HepG2 (cell line): ENCODE data around the gene GATD1. TPM values are rescaled to one million over a fixed set of nuclear protein-coding genes. Genes with fewer than 3 reads are reported as not detected.

ENCODE experiments used
- GTF3A ChIP-seq: sonication (generic); formaldehyde crosslinking; conservative IDR thresholded peaks from 2 replicates; pipeline ENCODE4 v1.4.0; 2020; ENCODE audit warnings: mild to moderate bottlenecking, missing genetic modification reagents
- SMARCC2 ChIP-seq: fragments of 450-650 bp; IDR thresholded peaks from 2 replicates; pipeline ENCODE4 v1.6.1; 2017; ENCODE audit warnings: antibody characterized with exemption, mild to moderate bottlenecking
- ZFP1 ChIP-seq: IDR thresholded peaks from 2 replicates; pipeline ENCODE4 v1.6.1; 2016
- polyA plus RNA-seq, 8 experiments: library from polyadenylated mRNA; depleted of rRNA in 3 of 8; stranded (reverse) in 7 of 8; unstranded in 1 of 8; fragments of >200 nt; fragmentation: Illumina TruSeq in 4 of 8; extraction: Trizol in 4 of 8; gene quantifications; 2 replicates each; pipeline versions ENCODE4 v1.2.1 to v1.2.3, GENCODE V29; 2011 to 2016; ENCODE audit warnings: low read depth in 4 of 8, missing spikeins in 1 of 8, mixed read lengths in 1 of 8; ENCODE audit not compliant: insufficient read depth in 1 of 8
- total RNA-seq, 5 experiments: library from RNA; depleted of rRNA; stranded (reverse); fragments of >200 nt; fragmentation: Illumina TruSeq; extraction: Trizol; gene quantifications; 2 replicates each; pipeline ENCODE4 v1.2.3, GENCODE V29; 2016; ENCODE audit warnings: low read depth in 1 of 5
- TF ChIP-seq, protein P1 (sequence below): sonication (generic); formaldehyde crosslinking; IDR thresholded peaks from 2 replicates; pipeline ENCODE4 v1.9.0; 2021; ENCODE audit warnings: mild to moderate bottlenecking, missing genetic modification reagents
- TF ChIP-seq, protein P2 (sequence below): sonication (generic); formaldehyde crosslinking; IDR thresholded peaks from 2 replicates; pipeline ENCODE4 v1.4.0; 2020; ENCODE audit warnings: missing genetic modification reagents, low read depth, mild to moderate bottlenecking, borderline replicate concordance
- TF ChIP-seq, protein P3 (sequence below): sonication (generic); formaldehyde crosslinking; IDR thresholded peaks from 2 replicates; pipeline ENCODE4 v1.4.0; 2020; ENCODE audit warnings: missing genetic modification reagents

GATD1 gene
- total and polyA plus RNA-seq, 2 of the 13 experiments (the other 11 are each of a cell fraction or from before 2014, with no cell fraction given) = 31.3 to 60.5 TPM

DNA sequence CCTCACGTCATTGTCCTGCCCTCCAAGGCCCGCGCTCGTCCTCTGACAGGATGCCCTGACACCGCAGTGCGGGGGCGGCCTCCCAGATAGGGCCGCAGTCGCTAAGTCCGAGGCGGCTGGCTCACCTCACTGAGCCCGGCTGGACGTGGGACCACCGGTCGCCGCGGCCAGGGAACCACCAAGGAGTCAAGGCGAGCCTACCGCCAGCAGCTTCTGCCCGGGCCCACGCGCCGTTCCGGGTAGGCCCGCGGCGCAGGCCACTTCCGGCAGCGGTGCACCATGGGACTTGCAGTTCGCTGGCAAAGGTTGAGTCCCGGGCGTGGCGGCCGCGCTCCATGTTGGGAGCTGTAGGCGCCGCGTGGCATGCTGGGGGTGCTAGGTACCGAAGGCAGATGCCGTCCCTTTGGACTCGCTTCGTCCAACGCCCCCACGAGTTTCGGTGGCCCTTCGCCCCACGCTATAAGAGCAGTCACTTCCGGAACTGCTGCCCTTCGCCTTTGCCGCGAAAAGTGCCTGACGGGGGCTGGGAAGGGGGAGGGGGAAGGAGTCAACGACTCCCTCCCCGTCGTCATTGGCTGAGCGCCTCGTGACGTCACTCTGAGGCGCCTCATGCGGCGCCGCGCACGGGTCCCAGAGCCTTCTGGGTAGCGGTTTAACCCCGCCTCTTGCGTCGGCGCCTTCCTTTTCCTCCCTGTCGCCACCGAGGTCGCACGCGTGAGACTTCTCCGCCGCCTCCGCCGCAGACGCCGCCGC is 32.2 kb upstream of the GATD1 start, which contains the start of gene RPLP2 (continued):
- TF ChIP-seq, protein P1, sequence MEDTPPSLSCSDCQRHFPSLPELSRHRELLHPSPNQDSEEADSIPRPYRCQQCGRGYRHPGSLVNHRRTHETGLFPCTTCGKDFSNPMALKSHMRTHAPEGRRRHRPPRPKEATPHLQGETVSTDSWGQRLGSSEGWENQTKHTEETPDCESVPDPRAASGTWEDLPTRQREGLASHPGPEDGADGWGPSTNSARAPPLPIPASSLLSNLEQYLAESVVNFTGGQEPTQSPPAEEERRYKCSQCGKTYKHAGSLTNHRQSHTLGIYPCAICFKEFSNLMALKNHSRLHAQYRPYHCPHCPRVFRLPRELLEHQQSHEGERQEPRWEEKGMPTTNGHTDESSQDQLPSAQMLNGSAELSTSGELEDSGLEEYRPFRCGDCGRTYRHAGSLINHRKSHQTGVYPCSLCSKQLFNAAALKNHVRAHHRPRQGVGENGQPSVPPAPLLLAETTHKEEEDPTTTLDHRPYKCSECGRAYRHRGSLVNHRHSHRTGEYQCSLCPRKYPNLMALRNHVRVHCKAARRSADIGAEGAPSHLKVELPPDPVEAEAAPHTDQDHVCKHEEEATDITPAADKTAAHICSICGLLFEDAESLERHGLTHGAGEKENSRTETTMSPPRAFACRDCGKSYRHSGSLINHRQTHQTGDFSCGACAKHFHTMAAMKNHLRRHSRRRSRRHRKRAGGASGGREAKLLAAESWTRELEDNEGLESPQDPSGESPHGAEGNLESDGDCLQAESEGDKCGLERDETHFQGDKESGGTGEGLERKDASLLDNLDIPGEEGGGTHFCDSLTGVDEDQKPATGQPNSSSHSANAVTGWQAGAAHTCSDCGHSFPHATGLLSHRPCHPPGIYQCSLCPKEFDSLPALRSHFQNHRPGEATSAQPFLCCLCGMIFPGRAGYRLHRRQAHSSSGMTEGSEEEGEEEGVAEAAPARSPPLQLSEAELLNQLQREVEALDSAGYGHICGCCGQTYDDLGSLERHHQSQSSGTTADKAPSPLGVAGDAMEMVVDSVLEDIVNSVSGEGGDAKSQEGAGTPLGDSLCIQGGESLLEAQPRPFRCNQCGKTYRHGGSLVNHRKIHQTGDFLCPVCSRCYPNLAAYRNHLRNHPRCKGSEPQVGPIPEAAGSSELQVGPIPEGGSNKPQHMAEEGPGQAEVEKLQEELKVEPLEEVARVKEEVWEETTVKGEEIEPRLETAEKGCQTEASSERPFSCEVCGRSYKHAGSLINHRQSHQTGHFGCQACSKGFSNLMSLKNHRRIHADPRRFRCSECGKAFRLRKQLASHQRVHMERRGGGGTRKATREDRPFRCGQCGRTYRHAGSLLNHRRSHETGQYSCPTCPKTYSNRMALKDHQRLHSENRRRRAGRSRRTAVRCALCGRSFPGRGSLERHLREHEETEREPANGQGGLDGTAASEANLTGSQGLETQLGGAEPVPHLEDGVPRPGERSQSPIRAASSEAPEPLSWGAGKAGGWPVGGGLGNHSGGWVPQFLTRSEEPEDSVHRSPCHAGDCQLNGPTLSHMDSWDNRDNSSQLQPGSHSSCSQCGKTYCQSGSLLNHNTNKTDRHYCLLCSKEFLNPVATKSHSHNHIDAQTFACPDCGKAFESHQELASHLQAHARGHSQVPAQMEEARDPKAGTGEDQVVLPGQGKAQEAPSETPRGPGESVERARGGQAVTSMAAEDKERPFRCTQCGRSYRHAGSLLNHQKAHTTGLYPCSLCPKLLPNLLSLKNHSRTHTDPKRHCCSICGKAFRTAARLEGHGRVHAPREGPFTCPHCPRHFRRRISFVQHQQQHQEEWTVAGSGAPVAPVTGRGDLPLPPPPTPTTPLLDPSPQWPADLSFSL = no peak
- TF ChIP-seq GTF3A (CRISPR knock-in tag) (peak; percentile 65; the same call in 1 of the 2 replicates), SMARCC2 (no peak; the same call in 1 of the 2 replicates), ZFP1 (CRISPR knock-in tag) (0 out of 2 replicates have a peak, but pooled peaks have one; percentile 28)
- TF ChIP-seq, protein P2, sequence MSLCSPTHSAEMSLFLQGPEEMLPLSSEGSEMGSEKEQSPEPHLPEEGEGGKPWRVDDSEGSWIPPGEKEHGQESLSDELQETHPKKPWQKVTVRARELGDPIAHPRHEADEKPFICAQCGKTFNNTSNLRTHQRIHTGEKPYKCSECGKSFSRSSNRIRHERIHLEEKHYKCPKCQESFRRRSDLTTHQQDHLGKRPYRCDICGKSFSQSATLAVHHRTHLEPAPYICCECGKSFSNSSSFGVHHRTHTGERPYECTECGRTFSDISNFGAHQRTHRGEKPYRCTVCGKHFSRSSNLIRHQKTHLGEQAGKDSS (CRISPR knock-in tag) = peak; percentile 22; the same call in 1 of the 2 replicates
- TF ChIP-seq, protein P3, sequence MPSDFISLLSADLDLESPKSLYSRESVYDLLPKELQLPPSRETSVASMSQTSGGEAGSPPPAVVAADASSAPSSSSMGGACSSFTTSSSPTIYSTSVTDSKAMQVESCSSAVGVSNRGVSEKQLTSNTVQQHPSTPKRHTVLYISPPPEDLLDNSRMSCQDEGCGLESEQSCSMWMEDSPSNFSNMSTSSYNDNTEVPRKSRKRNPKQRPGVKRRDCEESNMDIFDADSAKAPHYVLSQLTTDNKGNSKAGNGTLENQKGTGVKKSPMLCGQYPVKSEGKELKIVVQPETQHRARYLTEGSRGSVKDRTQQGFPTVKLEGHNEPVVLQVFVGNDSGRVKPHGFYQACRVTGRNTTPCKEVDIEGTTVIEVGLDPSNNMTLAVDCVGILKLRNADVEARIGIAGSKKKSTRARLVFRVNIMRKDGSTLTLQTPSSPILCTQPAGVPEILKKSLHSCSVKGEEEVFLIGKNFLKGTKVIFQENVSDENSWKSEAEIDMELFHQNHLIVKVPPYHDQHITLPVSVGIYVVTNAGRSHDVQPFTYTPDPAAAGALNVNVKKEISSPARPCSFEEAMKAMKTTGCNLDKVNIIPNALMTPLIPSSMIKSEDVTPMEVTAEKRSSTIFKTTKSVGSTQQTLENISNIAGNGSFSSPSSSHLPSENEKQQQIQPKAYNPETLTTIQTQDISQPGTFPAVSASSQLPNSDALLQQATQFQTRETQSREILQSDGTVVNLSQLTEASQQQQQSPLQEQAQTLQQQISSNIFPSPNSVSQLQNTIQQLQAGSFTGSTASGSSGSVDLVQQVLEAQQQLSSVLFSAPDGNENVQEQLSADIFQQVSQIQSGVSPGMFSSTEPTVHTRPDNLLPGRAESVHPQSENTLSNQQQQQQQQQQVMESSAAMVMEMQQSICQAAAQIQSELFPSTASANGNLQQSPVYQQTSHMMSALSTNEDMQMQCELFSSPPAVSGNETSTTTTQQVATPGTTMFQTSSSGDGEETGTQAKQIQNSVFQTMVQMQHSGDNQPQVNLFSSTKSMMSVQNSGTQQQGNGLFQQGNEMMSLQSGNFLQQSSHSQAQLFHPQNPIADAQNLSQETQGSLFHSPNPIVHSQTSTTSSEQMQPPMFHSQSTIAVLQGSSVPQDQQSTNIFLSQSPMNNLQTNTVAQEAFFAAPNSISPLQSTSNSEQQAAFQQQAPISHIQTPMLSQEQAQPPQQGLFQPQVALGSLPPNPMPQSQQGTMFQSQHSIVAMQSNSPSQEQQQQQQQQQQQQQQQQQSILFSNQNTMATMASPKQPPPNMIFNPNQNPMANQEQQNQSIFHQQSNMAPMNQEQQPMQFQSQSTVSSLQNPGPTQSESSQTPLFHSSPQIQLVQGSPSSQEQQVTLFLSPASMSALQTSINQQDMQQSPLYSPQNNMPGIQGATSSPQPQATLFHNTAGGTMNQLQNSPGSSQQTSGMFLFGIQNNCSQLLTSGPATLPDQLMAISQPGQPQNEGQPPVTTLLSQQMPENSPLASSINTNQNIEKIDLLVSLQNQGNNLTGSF (CRISPR knock-in tag) = peak; percentile 44; the same call in 1 of the 2 replicates
